Measurements from ENCODE around the gene SYT9. TPM values are rescaled to one million over a fixed set of nuclear protein-coding genes. Genes with fewer than 3 reads are reported as not detected.

SYT9 gene
- total and polyA plus RNA-seq, 9 of the 15 experiments (the other 6 are each of a cell fraction or from before 2014, with no cell fraction given) = 0.01 TPM; not detected in 8

- Histone ChIP-seq H3K4me2 (ENCODE audit: insufficient read depth, low read length) (no peak overlapping the region), H3K27ac (ENCODE audit: extremely low read depth, low read depth, low read length) (no peak overlapping the region), H2AFZ (ENCODE audit: low read depth, low read length) (no peak overlapping the region), H3K36me3 (ENCODE audit: control insufficient read depth, insufficient read depth, low read length) (no peaks in the 10 kb centered on the region), H4K20me1 (replicated peaks; ENCODE audit: control insufficient read depth, insufficient read depth, low read length) (no peaks in the 10 kb centered on the region), H3K4me3 (no peak overlapping the region), H3K9me3 (replicated peaks; ENCODE audit: control insufficient read depth, insufficient read depth, low read depth, low read length) (no peaks in the 10 kb centered on the region), H3K79me2 (ENCODE audit: control insufficient read depth, insufficient read depth, low read length) (no peaks in the 10 kb centered on the region), H3K4me1 (replicated peaks in 1 of 2; ENCODE audit: control insufficient read depth in 2 of 2, insufficient read depth in 2 of 2, low read length in 2 of 2) (no peaks in the 10 kb centered on the region), H3K27me3 (ENCODE audit: control insufficient read depth in 2 of 2, insufficient read depth in 2 of 2, low read length in 2 of 2) (no peaks in the 10 kb centered on the region), H3K9me1 (ENCODE audit: control insufficient read depth, insufficient read depth, low read length) (no peaks in the 10 kb centered on the region), H3K9ac (ENCODE audit: insufficient read depth in 1 of 2, low read depth in 2 of 2, low read length in 2 of 2) (no peak overlapping the region)
- ChIA-PET CTCF (ENCODE audit: low intra/inter-chr PET ratio) (no interaction called here), POLR2A (no interaction called here)
- ATAC-seq = no peak
- FAIRE-seq = no peak
- intact Hi-C loops (cut with micrococcal nuclease) (no loop called here), in situ Hi-C loops (cut with MboI) (no loop called here)
- DNase-seq (ENCODE audit: extremely low read depth in 1 of 4, low spot score in 3 of 4) = no peak
- no TSS peak for BruUV-seq (replicated peaks)
- TF ChIP-seq HDAC8 (tag; IDR thresholded peaks at IDR 0.05) (no peak), RHOXF2B (CRISPR knock-in tag; conservative IDR thresholded peaks at IDR 0.05) (no peak), CEBPG (CRISPR knock-in tag; IDR thresholded peaks at IDR 0.05) (no peak), CEBPG (tag; conservative IDR thresholded peaks at IDR 0.05 in 1 of 2, IDR thresholded peaks at IDR 0.05 in 1 of 2) (no peak), E2F8 (IDR thresholded peaks at IDR 0.05; ENCODE audit: low read depth, partially characterized antibody) (no peak), ZBTB2 (IDR thresholded peaks at IDR 0.05) (no peak), IRF9 (tag; IDR thresholded peaks at IDR 0.05) (no peak), MXD1 (CRISPR knock-in tag; IDR thresholded peaks at IDR 0.05; ENCODE audit: borderline replicate concordance, poor library complexity, severe bottlenecking) (no peak)
These were observed 116.1 kb downstream of the SYT9 start for GRCh38 chr11:7367803-7368202.
